Ishikawa (cell line): ENCODE data around the gene C3orf52.

ENCODE experiments used
- CREB1 ChIP-seq: IDR thresholded peaks from 2 replicates; pipeline ENCODE4 v1.6.1; 2012; ENCODE audit warnings: low read depth
- EP300 ChIP-seq: IDR thresholded peaks from 2 replicates; pipeline ENCODE4 v1.6.1; 2012; ENCODE audit warnings: borderline replicate concordance
- RAD21 ChIP-seq: IDR thresholded peaks from 2 replicates; pipeline ENCODE4 v1.6.1; 2012; ENCODE audit warnings: low read depth
- TEAD4 ChIP-seq: IDR thresholded peaks from 2 replicates; pipeline ENCODE4 v1.6.1; 2012
- YY1 ChIP-seq: IDR thresholded peaks from 2 replicates; pipeline ENCODE4 v1.6.1; 2012; ENCODE audit warnings: low read depth

DNA sequence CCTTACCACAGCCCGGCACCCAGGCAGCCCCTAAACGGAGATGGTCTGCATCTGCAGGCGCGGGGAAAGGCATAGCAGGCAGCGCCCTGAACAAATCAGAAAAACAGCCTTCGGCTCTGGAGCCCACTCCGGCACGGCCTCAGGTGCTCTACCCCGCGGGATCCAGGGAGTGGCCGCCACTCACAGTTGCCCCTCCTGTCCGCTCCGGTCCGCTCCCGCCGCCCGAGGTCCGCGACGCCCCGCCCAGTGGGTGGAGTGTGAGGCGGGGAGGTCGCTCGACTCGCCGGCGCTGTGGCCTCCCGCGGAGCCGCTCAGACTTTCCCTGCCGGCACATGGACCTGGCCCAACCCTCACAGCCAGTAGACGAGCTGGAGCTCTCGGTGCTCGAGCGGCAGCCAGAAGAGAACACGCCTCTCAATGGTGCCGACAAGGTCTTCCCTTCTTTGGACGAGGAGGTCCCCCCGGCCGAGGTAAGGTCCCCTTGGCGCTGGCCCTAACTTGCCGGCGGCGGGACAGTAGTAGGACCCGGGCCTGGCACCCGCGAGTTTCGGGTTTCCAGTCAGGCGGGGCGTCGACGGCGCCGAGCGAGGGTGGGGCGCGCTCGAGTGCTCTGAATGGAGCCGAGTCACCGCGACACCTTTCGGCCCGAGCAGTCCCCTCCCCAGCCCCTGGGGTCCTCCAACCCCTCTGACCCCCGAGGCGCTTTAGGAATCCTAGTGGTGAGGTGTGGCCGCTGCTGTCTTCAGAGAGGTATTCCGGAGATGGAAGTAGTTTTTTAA is at the start of gene C3orf52:
- no peak for TF ChIP-seq YY1
- 0 out of 2 replicates have a peak, but pooled peaks have one; percentile 40 for TF ChIP-seq EP300
- TF ChIP-seq TEAD4, result no peak
- TF ChIP-seq CREB1, result 0 out of 2 replicates have a peak, but pooled peaks have one; percentile 28
- TF ChIP-seq RAD21, result no peak
